Activated T-helper 17 cell treated with anti-CD3 and anti-CD28 coated beads, Interleukin-2, amount 50 U/mL, for 72 hours (primary cell): Measurements from ENCODE around the gene PLCB4. TPM values are rescaled to one million over a fixed set of nuclear protein-coding genes. Genes with fewer than 3 reads are reported as not detected.

Experiments used
- ATAC-seq: fragments of 150-1000 bp; cut with Tn5 transposase; replicated peaks from 2 replicates; pipeline ENCODE4 v1.10.0; 2021; ENCODE audit warnings: mild to moderate bottlenecking, moderate library complexity
- H3K27ac Mint-ChIP-seq: one replicate; pipeline ENCODE4 v1.8.0; 2022; ENCODE audit warnings: mixed read lengths
- H3K27me3 Mint-ChIP-seq: one replicate; pipeline ENCODE4 v1.8.0; 2022; ENCODE audit warnings: mixed read lengths
- H3K36me3 Mint-ChIP-seq: one replicate; pipeline ENCODE4 v1.8.0; 2022; ENCODE audit warnings: low read depth, mild to moderate bottlenecking, mixed read lengths
- H3K4me1 Mint-ChIP-seq: one replicate; pipeline ENCODE4 v1.8.0; 2022; ENCODE audit warnings: mixed read lengths
- H3K4me3 Mint-ChIP-seq: one replicate; pipeline ENCODE4 v1.8.0; 2022; ENCODE audit warnings: mild to moderate bottlenecking, mixed read lengths
- H3K9me3 Mint-ChIP-seq: one replicate; pipeline ENCODE4 v1.8.0; 2022; ENCODE audit warnings: mixed read lengths
- total RNA-seq, 2 donors: library from RNA; stranded (reverse); gene quantifications; one replicate each; pipeline ENCODE4 v1.2.3, GENCODE V29; 2022

PLCB4 gene
- total RNA-seq, 2 donors from 2014 or later, result not detected

GRCh38 chr20:9072861-9073500 lies 4.1 kb downstream of the PLCB4 start:
- H3K27me3 Mint-ChIP-seq, result peaks cover 20% of the 10 kb centered on the region
- ATAC-seq, result no peak
- H3K36me3 Mint-ChIP-seq, result no peaks in the 10 kb centered on the region
- peaks cover 3% of the 10 kb centered on the region for H3K9me3 Mint-ChIP-seq
- no peak overlapping the region for H3K27ac Mint-ChIP-seq
- peaks cover 3% of the 10 kb centered on the region for H3K4me1 Mint-ChIP-seq
- no peak overlapping the region for H3K4me3 Mint-ChIP-seq

- no peak for ATAC-seq
- Mint-ChIP-seq H3K9me3 (no peaks in the 10 kb centered on the region), H3K4me3 (no peak overlapping the region), H3K4me1 (no peaks in the 10 kb centered on the region), H3K27me3 (peaks cover 6% of the 10 kb centered on the region), H3K27ac (no peak overlapping the region), H3K36me3 (no peaks in the 10 kb centered on the region)
Observed at GRCh38 chr20:9075264-9076095, 6.6 kb downstream of the PLCB4 start.

GRCh38 chr20:9076440-9076839 lies 7.6 kb downstream of the PLCB4 start:
- Mint-ChIP-seq H3K36me3 (no peaks in the 10 kb centered on the region), H3K27me3 (peaks cover 5% of the 10 kb centered on the region), H3K4me1 (no peaks in the 10 kb centered on the region), H3K4me3 (no peak overlapping the region), H3K9me3 (peaks cover 5% of the 10 kb centered on the region), H3K27ac (no peak overlapping the region)
- no peak for ATAC-seq

DNA sequence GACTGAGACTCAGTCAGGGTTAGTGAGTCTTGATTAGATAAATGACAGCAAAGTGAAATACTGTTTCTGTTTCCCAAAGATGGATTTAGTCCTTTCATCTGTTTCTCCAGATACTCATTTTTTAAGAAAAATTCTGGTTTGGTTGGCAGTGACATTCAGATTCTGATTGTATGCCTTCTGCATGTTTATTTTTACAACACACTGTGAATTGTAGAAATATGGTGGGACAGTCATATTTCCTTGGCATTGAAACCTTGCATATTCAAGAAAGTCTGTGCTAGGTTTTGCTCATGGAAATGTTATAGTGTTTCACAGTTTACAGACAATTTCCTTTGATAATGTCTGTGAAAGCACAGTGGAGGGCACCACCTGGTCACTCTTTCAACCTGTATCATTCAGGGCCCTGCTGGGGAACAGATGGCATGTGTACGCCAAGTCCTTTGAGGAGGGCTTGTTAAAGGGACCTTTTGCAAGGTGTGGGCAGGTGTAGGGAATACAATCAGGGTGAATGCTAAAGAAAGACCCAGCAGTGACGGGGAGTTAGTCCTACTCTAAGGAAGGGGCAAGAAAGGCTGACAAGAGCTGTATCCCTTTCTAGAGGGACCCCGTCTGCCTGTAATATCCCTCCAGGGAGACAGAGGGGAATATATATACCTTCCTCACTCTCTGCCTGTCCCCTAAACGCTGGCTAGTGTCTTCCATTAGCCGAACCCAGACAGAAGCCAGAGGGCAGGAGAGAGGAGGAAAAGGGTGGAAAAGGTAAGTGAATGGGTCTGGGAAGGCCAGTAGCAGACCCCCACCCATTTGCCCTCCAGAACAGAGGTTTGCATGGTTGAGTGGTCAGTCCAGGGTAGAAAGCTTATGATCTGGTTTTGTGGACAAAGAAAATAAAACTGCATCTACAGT lies 10.2 kb downstream of the PLCB4 start:
- H3K36me3 Mint-ChIP-seq, result no peaks in the 10 kb centered on the region
- no peak for ATAC-seq
- no peak overlapping the region for H3K4me3 Mint-ChIP-seq
- peaks cover 5% of the 10 kb centered on the region for H3K9me3 Mint-ChIP-seq
- no peaks in the 10 kb centered on the region for H3K27me3 Mint-ChIP-seq
- no peaks in the 10 kb centered on the region for H3K4me1 Mint-ChIP-seq
- H3K27ac Mint-ChIP-seq, result no peak overlapping the region

- Mint-ChIP-seq H3K27me3 (no peaks in the 10 kb centered on the region), H3K36me3 (no peaks in the 10 kb centered on the region), H3K4me1 (no peaks in the 10 kb centered on the region), H3K27ac (no peak overlapping the region), H3K9me3 (peaks cover 5% of the 10 kb centered on the region), H3K4me3 (no peak overlapping the region)
- ATAC-seq, result no peak
Observed at GRCh38 chr20:9081423-9081966, 12.6 kb downstream of the PLCB4 start.

DNA sequence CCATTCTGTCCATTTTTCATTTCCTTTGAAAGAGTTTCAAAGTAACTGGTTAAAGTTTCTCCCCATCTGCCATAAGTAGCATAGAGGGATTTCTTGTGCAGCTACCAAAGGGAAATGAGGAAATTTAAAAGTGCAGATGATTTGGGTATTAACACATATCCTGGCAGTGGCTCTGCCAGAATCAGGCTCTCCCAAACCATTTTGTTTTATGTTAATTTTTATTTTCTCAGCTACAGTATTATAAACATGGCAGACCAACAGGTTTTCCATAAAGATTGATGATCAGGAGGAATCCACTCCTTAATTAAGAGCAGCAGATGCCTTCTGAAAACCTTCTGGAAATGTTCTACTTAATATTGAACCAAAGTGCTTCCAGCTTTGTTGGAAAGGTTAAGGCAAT lies 13.9 kb downstream of the PLCB4 start:
- no peak for ATAC-seq
- Mint-ChIP-seq H3K4me3 (no peak overlapping the region), H3K4me1 (no peaks in the 10 kb centered on the region), H3K27ac (no peak overlapping the region), H3K27me3 (no peaks in the 10 kb centered on the region), H3K9me3 (peaks cover 5% of the 10 kb centered on the region), H3K36me3 (no peaks in the 10 kb centered on the region)

DNA sequence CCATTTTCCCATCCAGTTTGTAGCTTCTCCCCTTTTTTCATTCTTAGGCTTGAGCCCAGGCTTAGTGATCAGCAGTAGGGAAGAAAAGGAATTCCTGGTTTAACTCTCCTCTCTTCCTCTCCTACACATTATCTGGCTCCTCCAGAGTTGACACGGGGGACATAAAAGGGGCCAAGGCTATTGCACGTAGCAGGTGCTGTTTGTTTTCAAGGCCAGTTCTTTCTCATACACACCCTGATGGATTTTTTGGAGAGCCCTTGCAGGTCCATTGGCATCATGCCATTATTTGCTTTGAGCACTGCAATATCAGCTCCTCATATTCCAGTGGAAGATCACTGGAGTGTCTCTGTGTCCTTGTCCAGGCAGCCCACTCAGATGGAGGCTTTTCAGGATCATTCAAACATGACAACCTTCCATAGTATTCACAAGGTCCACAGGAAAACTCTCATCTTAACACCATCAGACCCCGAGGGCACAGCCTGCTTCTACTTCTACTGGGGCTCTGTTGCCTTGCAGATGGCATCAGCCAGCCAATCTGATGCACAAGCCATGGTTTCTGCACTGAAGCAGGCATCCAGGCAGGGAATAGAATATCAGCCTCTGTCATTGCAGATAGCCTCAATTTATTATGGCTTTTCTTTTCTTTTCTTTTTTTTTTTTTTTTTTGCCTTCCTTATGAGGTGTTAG lies 18.8 kb downstream of the PLCB4 start:
- no peaks in the 10 kb centered on the region for H3K36me3 Mint-ChIP-seq
- H3K4me1 Mint-ChIP-seq, result no peaks in the 10 kb centered on the region
- H3K27me3 Mint-ChIP-seq, result no peaks in the 10 kb centered on the region
- no peak overlapping the region for H3K27ac Mint-ChIP-seq
- no peak overlapping the region for H3K4me3 Mint-ChIP-seq
- no peaks in the 10 kb centered on the region for H3K9me3 Mint-ChIP-seq
- no peak for ATAC-seq

- Mint-ChIP-seq H3K4me1 (no peaks in the 10 kb centered on the region), H3K4me3 (no peak overlapping the region), H3K27ac (no peak overlapping the region), H3K9me3 (no peaks in the 10 kb centered on the region), H3K36me3 (no peaks in the 10 kb centered on the region), H3K27me3 (no peaks in the 10 kb centered on the region)
- no peak for ATAC-seq
Observed at GRCh38 chr20:9088556-9088955, 19.7 kb downstream of the PLCB4 start.

DNA sequence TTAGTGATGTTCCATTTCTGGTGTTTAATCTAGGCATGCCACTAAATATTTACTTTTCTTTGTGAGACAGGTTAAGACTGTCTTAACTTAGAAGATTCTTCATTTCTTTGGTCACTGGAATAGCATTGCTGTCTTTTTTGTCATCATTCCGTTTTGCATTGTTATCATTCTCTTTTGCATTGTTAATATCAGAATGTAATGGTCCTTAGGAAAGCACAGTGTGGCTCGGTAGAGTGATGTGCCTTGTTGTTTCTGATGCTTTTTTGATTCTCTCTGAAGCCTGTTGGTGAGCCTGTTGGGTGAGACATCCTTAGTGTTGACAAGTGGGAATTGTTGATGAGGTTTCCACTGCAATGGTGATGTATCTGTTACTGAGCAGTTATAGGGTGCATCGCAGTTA lies 23.2 kb downstream of the PLCB4 start:
- Mint-ChIP-seq H3K36me3 (no peaks in the 10 kb centered on the region), H3K27ac (no peak overlapping the region), H3K4me1 (no peaks in the 10 kb centered on the region), H3K27me3 (no peaks in the 10 kb centered on the region), H3K9me3 (no peaks in the 10 kb centered on the region), H3K4me3 (no peak overlapping the region)
- ATAC-seq, result no peak

DNA sequence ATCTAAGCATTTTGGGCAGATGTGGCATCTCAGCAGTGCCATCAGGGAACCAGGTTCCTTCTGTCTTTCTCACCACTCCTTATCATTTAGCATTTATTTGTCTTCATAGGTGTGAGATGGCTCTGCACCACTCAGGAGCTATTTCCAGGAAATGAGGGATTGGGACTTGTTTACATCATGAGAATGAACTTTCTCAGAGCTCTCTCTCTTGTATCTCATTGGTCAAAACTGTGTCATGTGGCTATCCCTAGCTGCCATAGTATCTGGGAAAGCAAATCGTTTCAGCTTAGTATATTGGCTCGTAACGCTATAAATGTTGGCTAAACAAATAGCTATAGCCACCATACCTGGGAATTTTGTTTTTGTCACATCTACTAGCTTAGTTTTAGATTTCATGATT lies 23.8 kb downstream of the PLCB4 start:
- no peaks in the 10 kb centered on the region for H3K36me3 Mint-ChIP-seq
- peaks cover under 1% of the 10 kb centered on the region for H3K27me3 Mint-ChIP-seq
- no peak overlapping the region for H3K27ac Mint-ChIP-seq
- no peaks in the 10 kb centered on the region for H3K4me1 Mint-ChIP-seq
- no peaks in the 10 kb centered on the region for H3K9me3 Mint-ChIP-seq
- H3K4me3 Mint-ChIP-seq, result no peak overlapping the region
- ATAC-seq, result no peak

DNA sequence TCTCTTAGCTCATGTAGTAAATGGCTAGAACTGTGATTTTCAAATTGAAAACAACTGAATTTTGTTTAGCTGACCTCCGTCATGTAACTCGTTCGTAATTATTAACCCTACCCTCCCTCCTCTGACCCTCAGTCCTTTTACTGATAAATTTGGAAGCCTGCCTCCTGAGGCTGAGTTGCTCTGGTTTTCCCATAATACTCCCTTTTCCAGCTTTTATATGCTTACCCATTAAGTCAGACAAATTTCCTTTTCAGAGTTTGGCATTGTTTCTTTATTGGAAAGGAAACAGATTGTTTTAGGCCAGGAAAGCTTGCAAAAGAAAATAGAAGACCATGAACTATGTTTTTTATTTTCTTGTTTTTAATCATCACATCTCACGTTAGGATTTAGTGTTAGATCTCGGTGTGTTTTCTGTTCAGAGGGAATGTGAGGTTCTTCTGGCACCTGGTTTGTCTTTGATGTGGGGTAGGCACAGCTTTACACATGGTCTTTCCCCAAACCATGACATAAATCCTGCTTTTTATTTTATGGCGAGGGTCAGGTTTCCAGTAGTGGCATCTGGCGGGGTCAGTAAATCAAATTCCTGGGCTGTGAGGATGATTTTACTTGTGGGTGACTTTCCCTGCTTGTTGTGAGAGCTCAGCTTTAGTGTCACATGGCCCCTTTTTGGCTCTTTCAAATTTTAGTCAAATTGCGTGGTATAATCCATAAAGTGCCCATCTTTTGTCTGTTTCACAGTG lies 24.5 kb downstream of the PLCB4 start:
- H3K4me1 Mint-ChIP-seq, result no peaks in the 10 kb centered on the region
- no peak overlapping the region for H3K4me3 Mint-ChIP-seq

DNA sequence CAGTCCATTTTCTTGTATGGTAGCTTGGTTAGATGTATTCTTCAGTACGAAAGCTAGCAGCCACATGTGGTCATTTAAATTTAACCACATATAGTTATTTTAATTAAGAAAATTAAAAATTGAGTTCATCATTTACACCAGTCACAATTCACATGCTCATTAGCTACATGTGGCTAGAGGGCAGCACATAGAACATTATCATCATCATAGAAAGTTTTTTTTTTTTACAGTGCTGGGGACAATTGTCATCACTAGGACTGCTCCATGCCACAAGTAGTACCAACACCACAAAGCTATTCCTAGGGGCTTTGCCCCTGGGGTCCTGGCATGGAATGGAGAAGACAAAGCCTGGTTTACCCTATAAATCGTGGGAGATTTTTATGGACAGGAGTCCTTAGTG lies 30.5 kb downstream of the PLCB4 start:
- Mint-ChIP-seq H3K9me3 (peaks cover 3% of the 10 kb centered on the region), H3K27ac (no peak overlapping the region), H3K4me1 (no peaks in the 10 kb centered on the region), H3K27me3 (peaks cover 3% of the 10 kb centered on the region), H3K36me3 (no peaks in the 10 kb centered on the region), H3K4me3 (no peak overlapping the region)
- ATAC-seq, result no peak

More for the DNA sequence above, 24.5 kb downstream of the PLCB4 start:
- peaks cover 3% of the 10 kb centered on the region for H3K27me3 Mint-ChIP-seq
- no peak for ATAC-seq
- no peaks in the 10 kb centered on the region for H3K36me3 Mint-ChIP-seq
- H3K9me3 Mint-ChIP-seq, result no peaks in the 10 kb centered on the region
- H3K27ac Mint-ChIP-seq, result no peak overlapping the region

- H3K9me3 Mint-ChIP-seq, result peaks cover 3% of the 10 kb centered on the region
- H3K4me1 Mint-ChIP-seq, result no peaks in the 10 kb centered on the region
- no peak for ATAC-seq
- H3K36me3 Mint-ChIP-seq, result no peaks in the 10 kb centered on the region
- no peak overlapping the region for H3K27ac Mint-ChIP-seq
- H3K27me3 Mint-ChIP-seq, result peaks cover 3% of the 10 kb centered on the region
- H3K4me3 Mint-ChIP-seq, result no peak overlapping the region
Observed at GRCh38 chr20:9100691-9101090, 31.8 kb downstream of the PLCB4 start.
